ENCODE results near the gene FAM171A1.

The FAM171A1 gene

GRCh38 chr10:15374156-15374555 lies 3.1 kb upstream of the FAM171A1 start:
- no peak for DNase-seq (ENCODE audit: low spot score)

- no peak for DNase-seq (ENCODE audit: low spot score)
These were observed 2.1 kb upstream of the FAM171A1 start for GRCh38 chr10:15373199-15373598.

- DNase-seq (ENCODE audit: low spot score) = no peak
These were observed 755 bp downstream of the FAM171A1 start for GRCh38 chr10:15370212-15370855.

GRCh38 chr10:15369256-15370211 lies 1.6 kb downstream of the FAM171A1 start:
- DNase-seq (ENCODE audit: low spot score) = peak; percentile 48

GRCh38 chr10:15368101-15368855 lies 2.8 kb downstream of the FAM171A1 start:
- DNase-seq (ENCODE audit: low spot score) = peak; percentile 26

GRCh38 chr10:15367296-15368085 lies 3.6 kb downstream of the FAM171A1 start:
- peak; percentile 77 for DNase-seq (ENCODE audit: low spot score)

- DNase-seq (ENCODE audit: low spot score) = no peak
These were observed 5.4 kb downstream of the FAM171A1 start for GRCh38 chr10:15365692-15366091.

- no peak for DNase-seq (ENCODE audit: low spot score)
These were observed 7.1 kb downstream of the FAM171A1 start for GRCh38 chr10:15364001-15364400.

GRCh38 chr10:15363031-15363430 lies 8.1 kb downstream of the FAM171A1 start:
- DNase-seq (ENCODE audit: low spot score) = no peak

- no peak for DNase-seq (ENCODE audit: low spot score)
These were observed 10.0 kb downstream of the FAM171A1 start for GRCh38 chr10:15361131-15361530.

GRCh38 chr10:15360566-15360965 lies 10.5 kb downstream of the FAM171A1 start:
- peak; percentile 49 for DNase-seq (ENCODE audit: low spot score)

- peak; percentile 32 for DNase-seq (ENCODE audit: low spot score)
These were observed 17.5 kb downstream of the FAM171A1 start for GRCh38 chr10:15353471-15354017.

- peak; percentile 48 for DNase-seq (ENCODE audit: low spot score)
These were observed 18.3 kb downstream of the FAM171A1 start for GRCh38 chr10:15352836-15353235.

GRCh38 chr10:15352201-15352600 lies 18.9 kb downstream of the FAM171A1 start:
- no peak for DNase-seq (ENCODE audit: low spot score)

- no peak for DNase-seq (ENCODE audit: low spot score)
These were observed 19.8 kb downstream of the FAM171A1 start for GRCh38 chr10:15351099-15351820.

- no peak for DNase-seq (ENCODE audit: low spot score)
These were observed 22.0 kb downstream of the FAM171A1 start for GRCh38 chr10:15349112-15349511.

- peak; percentile 43 for DNase-seq (ENCODE audit: low spot score)
These were observed 22.5 kb downstream of the FAM171A1 start for GRCh38 chr10:15348579-15348978.

GRCh38 chr10:15347150-15347549 lies 23.9 kb downstream of the FAM171A1 start:
- peak; percentile 53 for DNase-seq (ENCODE audit: low spot score)

GRCh38 chr10:15346440-15347141 lies 24.5 kb downstream of the FAM171A1 start:
- DNase-seq (ENCODE audit: low spot score) = peak; percentile 73

GRCh38 chr10:15345450-15345849 lies 25.6 kb downstream of the FAM171A1 start:
- DNase-seq (ENCODE audit: low spot score) = no peak
